ENCODE measurements around the gene TSPAN18. TPM values are rescaled to one million over a fixed set of nuclear protein-coding genes. Genes with fewer than 3 reads are reported as not detected.
A peak's percentile ranks its signal among the peaks of the same experiment; 100 is the strongest.

TSPAN18 gene
- 0.72 and 1.3 TPM in 2 replicates for polyA plus RNA-seq (2012; rRNA removed)
- 0.91 and 1.8 TPM in 2 replicates for polyA plus RNA-seq (2012; cell fraction: cytosol; rRNA removed)
- polyA plus RNA-seq (2012; cell fraction: nucleus; rRNA removed): 0.81 and 1.2 TPM in 2 replicates

GRCh38 chr11:44726283-44727113, at the start of gene TSPAN18:
TSS of gene TSPAN18 (plus strand) at chr11:44726962. CDS start at chr11:44906417, 179,455 bp downstream.
- Histone ChIP-seq H4K20me1 (ENCODE audit: insufficient read depth) (no peaks in the 10 kb centered on the region), H3K79me2 (ENCODE audit: insufficient read depth) (no peaks in the 10 kb centered on the region), H3K36me3 (replicated peaks in 1 of 2; ENCODE audit: control insufficient read depth in 1 of 2, insufficient read depth in 2 of 2, low read length in 1 of 2) (no peaks in the 10 kb centered on the region), H3K27me3 (ENCODE audit: insufficient read depth) (peaks cover 25% of the 10 kb centered on the region; the same call in 1 of the 2 replicates), H3F3A (replicated peaks; ENCODE audit: insufficient read depth) (no peaks in the 10 kb centered on the region), H2AFZ (ENCODE audit: low read depth) (peak within 1 kb of the TSS; percentile 74; the same call in 1 of the 2 replicates), H3K27ac (ENCODE audit: low read depth in 2 of 2, low read length in 1 of 2) (peak within 1 kb of the TSS in 1 of 2 experiments; percentile 92; a peak in 2 of 4 replicates), H3K9ac (no peak within 1 kb of the TSS), H3K9me3 (no peaks in the 10 kb centered on the region), H3K9me2 (no peaks in the 10 kb centered on the region), H3K4me2 (peak within 1 kb of the TSS; percentile 95), H3K4me1 (ENCODE audit: control insufficient read depth in 1 of 2, insufficient read depth in 2 of 2, low read depth in 1 of 2, low read length in 1 of 2) (peaks cover 5 to 46% of the 10 kb centered on the region in 2 experiments; a peak in 3 of 4 replicates), H3K4me3 (ENCODE audit: low read depth in 2 of 2, low read length in 1 of 2) (peak within 1 kb of the TSS; percentile 61 to 62)
- POLR2A ChIA-PET: interaction anchor here (0.9 to 1.6 kb wide), 5 partner anchors 14 to 92 kb away, joined by 3 to 9 read pairs (median 7); no protein-coding TSS in a partner anchor
- peak; percentile 88 for DNase-seq
- 14% methylated on average over 12 of the region's 67 CpGs for WGBS (ENCODE audit: low lambda C conversion rate)
- CTCF ChIA-PET: interaction anchor here (0.8 to 3.0 kb wide), 16 partner anchors 11 to 185 kb away, joined by 3 to 19 read pairs (median 5); no protein-coding TSS in a partner anchor
- TF ChIP-seq YY1 (IDR thresholded peaks at IDR 0.05; ENCODE audit: low read depth) (no peak), FOSL2 (IDR thresholded peaks at IDR 0.05; ENCODE audit: borderline replicate concordance, low read depth) (no peak), TAF1 (IDR thresholded peaks at IDR 0.05; ENCODE audit: borderline replicate concordance, low read depth, low read length) (no peak), REST (IDR thresholded peaks at IDR 0.05; ENCODE audit: low read depth, low read length) (no peak), TEAD4 (IDR thresholded peaks at IDR 0.05; ENCODE audit: borderline replicate concordance, insufficient read depth) (no peak), ZBTB33 (IDR thresholded peaks at IDR 0.05; ENCODE audit: borderline replicate concordance, low read depth) (no peak), CHD2 (IDR thresholded peaks at IDR 0.05; ENCODE audit: low read length, partially characterized antibody) (peak; percentile 31), SMC3 (IDR thresholded peaks at IDR 0.05; ENCODE audit: low read depth, low read length) (no peak), RAD21 (IDR thresholded peaks at IDR 0.05; ENCODE audit: low read length) (peak; percentile 22; the same call in 1 of the 2 replicates), POLR2AphosphoS5 (IDR thresholded peaks at IDR 0.05; ENCODE audit: low read depth, low read length) (no peak), GATA2 (CRISPR knock-in tag; IDR thresholded peaks at IDR 0.05) (peak; percentile 82), CTCF (IDR thresholded peaks at IDR 0.05) (no peak), MAX (IDR thresholded peaks at IDR 0.05; ENCODE audit: low read depth) (no peak), RXRA (IDR thresholded peaks at IDR 0.05; ENCODE audit: borderline replicate concordance, low read depth) (no peak), MEF2A (IDR thresholded peaks at IDR 0.05; ENCODE audit: borderline replicate concordance, low read depth) (no peak), GABPA (IDR thresholded peaks at IDR 0.05; ENCODE audit: low read depth) (no peak), NFIC (IDR thresholded peaks at IDR 0.05; ENCODE audit: borderline replicate concordance) (no peak), USF2 (IDR thresholded peaks at IDR 0.05; ENCODE audit: borderline replicate concordance, low read depth, low read length) (no peak), FOXJ3 (CRISPR knock-in tag; IDR thresholded peaks at IDR 0.05) (peak; percentile 57; the same call in 1 of the 2 replicates), USF1 (IDR thresholded peaks at IDR 0.05; ENCODE audit: borderline replicate concordance, low read depth) (no peak), TCF12 (IDR thresholded peaks at IDR 0.05) (no peak), ELF1 (IDR thresholded peaks at IDR 0.05) (no peak)
